ENCODE results near the gene CARMIL1.
A peak's percentile ranks its signal among the peaks of the same experiment; 100 is the strongest.

Gene CARMIL1

GRCh38 chr6:25512560-25512959, 233.4 kb downstream of the CARMIL1 start:
- no peak for DNase-seq (ENCODE audit: low read depth)

GRCh38 chr6:25519856-25520255, 240.7 kb downstream of the CARMIL1 start:
- no peak for DNase-seq (ENCODE audit: low read depth)

- no peak for DNase-seq (ENCODE audit: low read depth)
These were observed 245.4 kb downstream of the CARMIL1 start for GRCh38 chr6:25524542-25524941.

GRCh38 chr6:25525078-25525477, 245.9 kb downstream of the CARMIL1 start:
- DNase-seq (ENCODE audit: low read depth) = no peak

- DNase-seq (ENCODE audit: low read depth) = no peak
These were observed 255.9 kb downstream of the CARMIL1 start for GRCh38 chr6:25534942-25535631.

- no peak for DNase-seq (ENCODE audit: low read depth)
These were observed 256.6 kb downstream of the CARMIL1 start for GRCh38 chr6:25535632-25536225.

GRCh38 chr6:25536781-25537180, 257.6 kb downstream of the CARMIL1 start:
- no peak for DNase-seq (ENCODE audit: low read depth)

- DNase-seq (ENCODE audit: low read depth) = no peak
These were observed 258.3 kb downstream of the CARMIL1 start for GRCh38 chr6:25537349-25538018.

GRCh38 chr6:25541228-25541627, 262.1 kb downstream of the CARMIL1 start:
- DNase-seq (ENCODE audit: low read depth) = no peak

GRCh38 chr6:25542984-25543910, 264.1 kb downstream of the CARMIL1 start:
- no peak for DNase-seq (ENCODE audit: low read depth)

- no peak for DNase-seq (ENCODE audit: low read depth)
These were observed 265.7 kb downstream of the CARMIL1 start for GRCh38 chr6:25544833-25545232.

GRCh38 chr6:25547797-25548196, 268.6 kb downstream of the CARMIL1 start:
- no peak for DNase-seq (ENCODE audit: low read depth)

GRCh38 chr6:25548451-25548850, 269.3 kb downstream of the CARMIL1 start:
- DNase-seq (ENCODE audit: low read depth) = no peak

GRCh38 chr6:25550631-25551030, 271.5 kb downstream of the CARMIL1 start:
- no peak for DNase-seq (ENCODE audit: low read depth)

- no peak for DNase-seq (ENCODE audit: low read depth)
These were observed 274.3 kb downstream of the CARMIL1 start for GRCh38 chr6:25553502-25553901.

GRCh38 chr6:25555188-25555587, 276.0 kb downstream of the CARMIL1 start:
- no peak for DNase-seq (ENCODE audit: low read depth)

GRCh38 chr6:25556516-25556915, 277.3 kb downstream of the CARMIL1 start:
- peak; percentile 64 for DNase-seq (ENCODE audit: low read depth)

GRCh38 chr6:25558155-25558817, 279.1 kb downstream of the CARMIL1 start:
- no peak for DNase-seq (ENCODE audit: low read depth)

GRCh38 chr6:25560865-25561264, 281.7 kb downstream of the CARMIL1 start:
- no peak for DNase-seq (ENCODE audit: low read depth)

- no peak for DNase-seq (ENCODE audit: low read depth)
These were observed 285.8 kb downstream of the CARMIL1 start for GRCh38 chr6:25564943-25565342.

GRCh38 chr6:25570578-25570977, 291.4 kb downstream of the CARMIL1 start:
- DNase-seq (ENCODE audit: low read depth) = no peak

- no peak for DNase-seq (ENCODE audit: low read depth)
These were observed 297.7 kb downstream of the CARMIL1 start for GRCh38 chr6:25576919-25577318.

All from stimulated activated CD8-positive, alpha-beta memory T cell treated with anti-CD3 and anti-CD28 coated beads, Interleukin-4, amount 100 ng/mL, for 24 hours (primary cell).